Effector memory CD4-positive, alpha-beta T cell (primary cell): ENCODE measurements around the gene PLCL2.

Experiments used
- DNase-seq, 3 donors: peaks; one replicate each; pipeline ENCODE4 v3.0.0-alpha.2; 2020
- H3K27ac ChIP-seq: 2 replicates; pipeline ENCODE4 v1.7.0; 2013; ENCODE audit warnings: mild to moderate bottlenecking, low read length, moderate library complexity; ENCODE audit not compliant: insufficient read depth, poor library complexity, severe bottlenecking
- H3K27me3 ChIP-seq: replicated peaks from 2 replicates; pipeline ENCODE4 v1.7.0; 2013; ENCODE audit warnings: mild to moderate bottlenecking, low read length; ENCODE audit not compliant: insufficient read depth, control insufficient read depth, poor library complexity, severe bottlenecking
- H3K36me3 ChIP-seq: 2 replicates; pipeline ENCODE4 v1.7.0; 2013; ENCODE audit warnings: mild to moderate bottlenecking, low read length, moderate library complexity; ENCODE audit not compliant: control insufficient read depth, insufficient read depth
- H3K4me1 ChIP-seq: 2 replicates; pipeline ENCODE4 v1.7.0; 2013; ENCODE audit warnings: low read length, mild to moderate bottlenecking; ENCODE audit not compliant: control insufficient read depth, insufficient read depth, poor library complexity, severe bottlenecking
- H3K4me3 ChIP-seq: 2 replicates; pipeline ENCODE4 v1.7.0; 2013; ENCODE audit warnings: low read length, low read depth, mild to moderate bottlenecking; ENCODE audit not compliant: insufficient read depth, poor library complexity, severe bottlenecking
- H3K9me3 ChIP-seq: 2 replicates; pipeline ENCODE4 v1.7.0; 2013; ENCODE audit warnings: mild to moderate bottlenecking, low read length, moderate library complexity; ENCODE audit not compliant: control insufficient read depth

Gene PLCL2

DNA sequence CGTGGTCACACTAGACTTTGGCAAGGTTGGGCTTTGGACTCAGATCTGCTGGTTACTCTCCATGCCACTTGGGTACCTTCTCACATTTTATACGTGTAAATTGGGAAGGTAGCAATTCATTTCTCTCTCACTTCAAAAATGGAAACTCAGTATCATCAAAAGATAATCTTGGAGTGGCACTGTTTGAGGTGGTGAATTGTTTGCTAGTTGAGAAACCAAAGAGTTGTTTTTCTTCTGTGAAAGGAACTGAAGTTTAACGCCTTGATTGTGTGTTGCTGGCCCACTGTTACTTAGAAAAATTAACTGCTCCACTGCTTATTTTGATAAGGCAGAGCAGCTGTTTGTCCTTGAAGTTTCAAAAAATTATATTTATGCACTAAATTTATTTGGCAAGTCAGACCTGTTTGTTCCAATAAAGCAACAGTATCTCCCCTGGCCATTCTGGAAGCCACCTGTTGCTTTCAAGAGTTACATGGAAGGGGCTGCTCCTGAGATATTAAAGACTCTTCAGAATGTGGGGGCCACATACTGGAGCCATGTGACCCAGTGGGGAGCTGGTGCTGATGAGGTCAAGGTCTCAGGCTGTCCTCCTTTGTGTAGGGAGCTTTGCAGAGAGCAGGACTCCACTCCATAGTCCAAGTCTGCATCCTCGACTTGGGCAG is 16.2 kb downstream of the PLCL2 start:
- Histone ChIP-seq H3K36me3 (no peaks in the 10 kb centered on the region), H3K4me1 (peaks cover 76% of the 10 kb centered on the region), H3K9me3 (no peaks in the 10 kb centered on the region), H3K4me3 (peak overlapping the region; percentile 17), H3K27ac (peak overlapping the region; percentile 62), H3K27me3 (no peaks in the 10 kb centered on the region)
- DNase-seq, result no peak

DNA sequence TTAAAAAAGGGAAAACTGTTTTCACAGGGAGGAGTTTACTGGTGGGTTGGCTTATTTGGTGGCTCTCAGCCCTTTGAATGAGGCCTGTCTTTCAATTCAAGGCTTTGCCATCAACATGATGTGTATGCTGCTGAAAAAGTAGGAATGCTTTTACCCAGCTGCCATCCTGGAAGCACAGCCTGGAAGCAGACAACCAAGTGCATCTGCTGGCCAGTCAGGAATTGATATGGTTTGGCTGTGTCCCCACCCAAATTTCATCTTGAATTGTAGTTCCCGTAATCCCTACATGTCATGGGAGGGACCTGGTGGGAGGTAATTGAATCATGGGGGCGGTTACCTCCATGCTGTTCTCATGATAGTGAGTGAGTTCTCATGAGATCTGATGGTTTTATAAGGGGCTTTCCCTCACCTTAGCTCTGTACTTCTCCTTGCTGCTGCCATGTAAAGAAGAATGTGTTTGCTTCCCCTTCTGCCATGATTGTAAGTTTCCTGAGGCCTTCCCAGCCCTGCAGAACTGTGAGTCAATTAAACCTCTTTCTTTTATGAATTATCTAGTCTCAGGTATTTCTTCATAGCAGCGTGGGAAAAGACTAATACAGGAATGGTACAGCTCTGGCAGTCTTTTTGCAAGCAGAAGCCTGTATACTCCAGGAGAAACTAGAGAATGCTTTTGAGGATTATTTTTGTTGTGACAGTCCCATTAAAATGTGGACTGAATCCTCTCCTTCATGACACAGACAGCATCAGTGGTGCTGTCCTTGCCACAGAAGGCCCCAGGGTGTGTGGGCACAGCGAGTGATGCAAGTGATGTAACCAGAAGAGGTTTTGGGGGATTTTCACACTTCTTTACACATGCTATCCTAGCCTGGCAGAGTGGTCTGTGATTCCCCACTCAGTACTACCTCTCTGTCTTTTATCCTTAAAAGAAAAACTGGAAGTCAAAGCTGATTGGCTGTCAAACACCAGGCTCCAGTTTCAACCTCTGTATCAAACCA is 20.0 kb downstream of the PLCL2 start:
- H3K4me1 ChIP-seq, result peaks cover 90% of the 10 kb centered on the region
- H3K9me3 ChIP-seq, result no peaks in the 10 kb centered on the region
- H3K36me3 ChIP-seq, result no peaks in the 10 kb centered on the region
- DNase-seq, result peak in 1 of 3 donors; percentile 16
- H3K27me3 ChIP-seq, result no peaks in the 10 kb centered on the region
- H3K4me3 ChIP-seq, result no peak overlapping the region
- H3K27ac ChIP-seq, result peak overlapping the region; percentile 56

GRCh38 chr3:16905704-16906103 is 20.9 kb downstream of the PLCL2 start:
- Histone ChIP-seq H3K4me3 (no peak overlapping the region), H3K9me3 (no peaks in the 10 kb centered on the region), H3K27ac (peak overlapping the region; percentile 56), H3K36me3 (no peaks in the 10 kb centered on the region), H3K27me3 (no peaks in the 10 kb centered on the region), H3K4me1 (peaks cover 86% of the 10 kb centered on the region)
- DNase-seq, result no peak

DNA sequence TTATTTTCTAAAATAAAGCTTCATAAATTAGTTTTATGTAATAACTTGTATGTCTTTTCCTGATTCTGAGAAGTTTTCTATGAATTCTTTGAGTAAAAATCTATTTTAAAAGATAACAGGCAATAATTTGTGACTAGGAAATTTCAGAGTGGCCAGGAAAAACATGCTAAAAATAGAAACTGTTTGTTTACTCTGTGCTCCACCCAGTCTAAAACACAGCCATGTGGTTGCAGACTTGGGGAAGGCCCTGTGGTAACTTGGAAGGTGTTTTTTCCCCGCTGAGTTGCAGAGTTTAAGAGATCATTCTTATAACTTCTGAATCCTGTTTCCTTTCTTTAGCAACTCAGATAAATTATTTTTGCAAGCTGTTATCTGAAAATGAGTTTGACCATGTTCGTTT is 21.9 kb downstream of the PLCL2 start:
- no peak overlapping the region for H3K4me3 ChIP-seq
- DNase-seq, result no peak
- no peaks in the 10 kb centered on the region for H3K27me3 ChIP-seq
- H3K36me3 ChIP-seq, result no peaks in the 10 kb centered on the region
- peak overlapping the region; percentile 17 for H3K27ac ChIP-seq
- peaks cover 81% of the 10 kb centered on the region for H3K4me1 ChIP-seq
- H3K9me3 ChIP-seq, result no peaks in the 10 kb centered on the region

DNA sequence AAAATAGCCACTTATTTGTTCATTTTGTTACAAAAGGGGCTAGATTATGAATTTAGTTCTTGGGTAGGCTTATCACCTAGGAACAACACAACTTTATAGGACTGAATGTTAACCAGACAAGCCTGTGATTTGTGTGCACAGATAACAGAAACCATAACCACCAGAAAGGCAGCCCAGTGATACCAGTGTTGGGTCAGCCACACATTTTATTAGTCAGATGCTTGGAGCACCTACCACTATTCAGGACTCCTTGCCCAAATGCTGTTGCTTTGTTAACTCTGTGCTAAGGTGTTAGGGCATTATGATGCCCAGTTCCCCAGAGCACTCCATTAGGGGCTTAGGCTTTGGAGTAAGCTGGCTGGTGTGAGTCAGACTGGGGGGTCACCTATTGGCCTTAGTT is 22.5 kb downstream of the PLCL2 start:
- Histone ChIP-seq H3K36me3 (no peaks in the 10 kb centered on the region), H3K27ac (peak overlapping the region; percentile 39), H3K4me3 (no peak overlapping the region), H3K4me1 (peaks cover 76% of the 10 kb centered on the region), H3K9me3 (no peaks in the 10 kb centered on the region), H3K27me3 (no peaks in the 10 kb centered on the region)
- no peak for DNase-seq

GRCh38 chr3:16908016-16908807 is 23.5 kb downstream of the PLCL2 start:
- H3K9me3 ChIP-seq, result no peaks in the 10 kb centered on the region
- H3K4me1 ChIP-seq, result peaks cover 72% of the 10 kb centered on the region
- no peaks in the 10 kb centered on the region for H3K27me3 ChIP-seq
- no peaks in the 10 kb centered on the region for H3K36me3 ChIP-seq
- no peak overlapping the region for H3K27ac ChIP-seq
- DNase-seq, result no peak
- H3K4me3 ChIP-seq, result no peak overlapping the region

GRCh38 chr3:16908896-16909295 is 24.1 kb downstream of the PLCL2 start:
- Histone ChIP-seq H3K27me3 (no peaks in the 10 kb centered on the region), H3K9me3 (no peaks in the 10 kb centered on the region), H3K36me3 (no peaks in the 10 kb centered on the region), H3K27ac (no peak overlapping the region), H3K4me3 (no peak overlapping the region), H3K4me1 (peaks cover 65% of the 10 kb centered on the region)
- no peak for DNase-seq

- H3K4me1 ChIP-seq, result peaks cover 58% of the 10 kb centered on the region
- no peaks in the 10 kb centered on the region for H3K27me3 ChIP-seq
- no peak overlapping the region for H3K4me3 ChIP-seq
- DNase-seq, result no peak
- no peaks in the 10 kb centered on the region for H3K36me3 ChIP-seq
- H3K27ac ChIP-seq, result no peak overlapping the region
- no peaks in the 10 kb centered on the region for H3K9me3 ChIP-seq
Measured at GRCh38 chr3:16909802-16910201, 25.0 kb downstream of the PLCL2 start.

GRCh38 chr3:16910207-16910606 is 25.5 kb downstream of the PLCL2 start:
- H3K27me3 ChIP-seq, result no peaks in the 10 kb centered on the region
- no peak for DNase-seq
- H3K36me3 ChIP-seq, result no peaks in the 10 kb centered on the region
- peaks cover 55% of the 10 kb centered on the region for H3K4me1 ChIP-seq
- no peak overlapping the region for H3K27ac ChIP-seq
- H3K9me3 ChIP-seq, result no peaks in the 10 kb centered on the region
- no peak overlapping the region for H3K4me3 ChIP-seq
